ENCODE data around the gene ZCWPW1.
"Not testable (repeated sequence)": the region's sequence is repeated elsewhere in the genome, so short reads cannot be mapped to it uniquely, and the experiment has no call there.

ZCWPW1 gene

DNA sequence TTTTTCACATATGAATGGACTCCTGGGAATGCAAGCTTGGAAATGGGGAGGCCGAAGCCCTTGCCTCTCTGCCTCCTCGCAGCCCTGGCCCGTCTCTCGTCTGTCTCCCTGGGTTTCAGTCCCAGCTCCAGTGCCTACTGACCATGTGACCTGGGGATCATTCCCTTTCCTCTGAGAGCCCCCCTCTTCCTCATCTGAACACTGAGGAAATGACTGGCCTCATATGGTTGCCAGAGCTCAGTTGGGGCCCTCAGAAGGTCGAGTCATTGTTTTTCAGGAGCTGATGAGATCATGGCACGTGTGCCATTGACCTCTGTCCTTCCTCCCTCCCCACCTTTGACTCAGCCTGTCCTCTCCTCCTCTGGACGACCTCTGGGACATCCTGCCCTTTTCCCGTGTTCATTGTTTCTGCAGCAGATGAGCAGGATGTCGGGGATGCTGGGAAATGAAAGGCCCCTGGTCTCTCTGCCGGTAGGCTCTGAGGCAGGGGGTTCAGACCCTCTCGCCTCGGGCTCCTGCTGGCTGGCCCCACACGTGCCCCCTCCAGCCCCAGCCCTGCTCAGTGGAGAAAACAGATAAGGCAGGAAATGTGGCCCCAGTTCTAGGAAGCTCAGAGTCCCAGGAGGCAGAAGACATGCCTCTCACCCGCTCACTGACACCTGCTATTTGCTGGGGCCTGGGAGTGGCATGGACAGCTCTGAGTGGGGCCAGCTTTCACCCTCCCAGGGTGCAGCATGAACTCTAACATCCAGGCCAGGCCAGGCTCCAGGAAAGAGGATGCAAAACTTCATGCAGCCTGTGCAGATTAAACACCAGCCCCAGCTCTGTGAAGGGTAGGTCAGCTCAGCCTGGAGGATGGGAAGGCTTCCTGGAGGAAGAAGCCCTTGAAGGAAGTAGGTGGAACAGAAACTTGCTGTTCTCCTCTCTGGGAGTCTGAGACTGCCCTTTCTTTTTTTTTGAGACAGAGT is 16.1 kb upstream of the ZCWPW1 start:
- TF ChIP-seq, protein P1, sequence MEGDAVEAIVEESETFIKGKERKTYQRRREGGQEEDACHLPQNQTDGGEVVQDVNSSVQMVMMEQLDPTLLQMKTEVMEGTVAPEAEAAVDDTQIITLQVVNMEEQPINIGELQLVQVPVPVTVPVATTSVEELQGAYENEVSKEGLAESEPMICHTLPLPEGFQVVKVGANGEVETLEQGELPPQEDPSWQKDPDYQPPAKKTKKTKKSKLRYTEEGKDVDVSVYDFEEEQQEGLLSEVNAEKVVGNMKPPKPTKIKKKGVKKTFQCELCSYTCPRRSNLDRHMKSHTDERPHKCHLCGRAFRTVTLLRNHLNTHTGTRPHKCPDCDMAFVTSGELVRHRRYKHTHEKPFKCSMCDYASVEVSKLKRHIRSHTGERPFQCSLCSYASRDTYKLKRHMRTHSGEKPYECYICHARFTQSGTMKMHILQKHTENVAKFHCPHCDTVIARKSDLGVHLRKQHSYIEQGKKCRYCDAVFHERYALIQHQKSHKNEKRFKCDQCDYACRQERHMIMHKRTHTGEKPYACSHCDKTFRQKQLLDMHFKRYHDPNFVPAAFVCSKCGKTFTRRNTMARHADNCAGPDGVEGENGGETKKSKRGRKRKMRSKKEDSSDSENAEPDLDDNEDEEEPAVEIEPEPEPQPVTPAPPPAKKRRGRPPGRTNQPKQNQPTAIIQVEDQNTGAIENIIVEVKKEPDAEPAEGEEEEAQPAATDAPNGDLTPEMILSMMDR (IDR thresholded peaks at IDR 0.05; ENCODE audit: extremely low read depth, insufficient read depth, missing control alignments) = no peak
- no peak for DNase-seq (ENCODE audit: low spot score)
- in situ Hi-C loops (cut with MboI; ENCODE audit: low pct_unique_long_range_greater_than_20kb, low sequenced_read_pairs, unreplicated experiment) = no loop called here

DNA sequence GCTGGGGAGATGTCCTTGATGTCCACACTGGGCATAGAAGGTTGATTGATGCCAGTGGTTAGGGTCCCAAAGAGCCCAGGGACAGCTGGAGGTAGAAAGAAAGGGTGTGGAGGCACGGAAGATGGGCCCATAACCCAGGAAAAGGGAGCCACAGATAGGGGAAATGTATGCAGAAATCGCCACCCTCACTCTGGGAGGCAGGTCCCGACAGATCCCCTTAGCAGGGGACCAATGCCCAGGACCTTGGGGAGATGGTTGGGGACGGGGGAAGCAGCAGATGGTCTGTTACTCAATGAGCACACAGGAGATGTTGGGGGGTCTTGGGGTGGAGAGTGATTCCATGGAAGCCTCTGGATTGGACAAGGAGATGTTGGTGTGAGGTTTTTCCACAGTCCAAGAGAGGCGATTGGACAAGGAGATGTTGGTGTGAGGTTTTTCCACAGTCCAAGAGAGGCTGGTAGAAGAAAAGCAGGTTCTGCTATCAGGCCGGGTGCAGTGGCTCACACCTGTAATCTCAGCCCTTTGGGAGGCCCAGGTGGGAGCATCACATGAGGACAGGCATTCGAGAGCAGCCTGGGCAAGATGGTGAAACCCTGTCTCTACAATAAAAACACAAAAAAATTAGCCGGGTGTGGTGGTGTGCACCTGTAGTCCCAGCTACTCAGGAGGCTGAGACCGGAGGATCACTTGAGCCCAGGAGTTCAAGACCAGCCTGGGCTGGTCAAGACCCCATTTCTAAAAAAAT is 14.8 kb upstream of the ZCWPW1 start:
- TF ChIP-seq, protein P1 (IDR thresholded peaks at IDR 0.05; ENCODE audit: extremely low read depth, insufficient read depth, missing control alignments) = no peak
- no peak for DNase-seq (ENCODE audit: low spot score)
- in situ Hi-C loops (cut with MboI; ENCODE audit: low pct_unique_long_range_greater_than_20kb, low sequenced_read_pairs, unreplicated experiment) = no loop called here

DNA sequence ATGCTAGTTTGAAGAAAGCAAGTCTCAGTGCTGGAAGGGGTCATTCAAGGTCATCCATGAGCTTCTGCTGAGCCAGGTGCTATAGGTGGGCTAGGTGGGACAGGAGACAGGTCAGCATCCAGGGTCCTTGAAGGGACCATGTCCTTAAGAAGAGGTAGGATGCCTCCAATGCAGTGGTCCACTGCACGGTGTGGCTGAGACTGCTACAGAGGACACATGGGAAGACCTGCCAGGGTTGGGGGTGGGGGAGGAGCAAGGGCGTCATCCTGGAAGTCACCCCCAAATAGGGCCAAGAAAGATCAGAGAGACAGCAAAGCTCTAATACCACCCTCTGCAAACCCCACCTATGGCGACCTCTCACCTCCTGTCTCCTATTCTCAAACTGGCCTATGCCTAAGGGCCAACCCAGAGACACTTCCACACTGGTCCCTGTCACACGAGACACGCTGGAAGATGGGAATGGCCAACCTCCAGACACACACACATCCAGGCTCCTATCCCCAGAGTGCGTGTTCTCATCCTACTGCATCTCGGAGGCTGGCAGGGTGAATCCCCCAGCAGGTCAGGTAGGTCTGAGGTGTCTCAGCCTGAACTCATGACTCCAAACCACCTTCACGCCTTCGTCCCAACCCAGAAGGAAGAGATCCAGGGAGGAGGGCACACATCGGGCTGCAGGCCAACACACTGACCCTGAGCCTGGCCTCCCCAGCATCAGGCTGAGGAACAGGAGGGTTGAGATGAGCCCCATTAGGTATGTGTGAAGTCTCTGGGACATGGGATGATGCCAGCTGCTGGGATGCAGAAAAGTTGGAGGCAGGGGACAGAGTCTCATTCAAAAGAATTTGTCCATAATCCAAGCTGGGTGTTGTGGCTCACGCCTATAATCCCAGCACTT is 13.4 kb upstream of the ZCWPW1 start:
- TF ChIP-seq, protein P1 (IDR thresholded peaks at IDR 0.05; ENCODE audit: extremely low read depth, insufficient read depth, missing control alignments) = no peak
- no peak for DNase-seq (ENCODE audit: low spot score)
- in situ Hi-C loops (cut with MboI; ENCODE audit: low pct_unique_long_range_greater_than_20kb, low sequenced_read_pairs, unreplicated experiment) = no loop called here

DNA sequence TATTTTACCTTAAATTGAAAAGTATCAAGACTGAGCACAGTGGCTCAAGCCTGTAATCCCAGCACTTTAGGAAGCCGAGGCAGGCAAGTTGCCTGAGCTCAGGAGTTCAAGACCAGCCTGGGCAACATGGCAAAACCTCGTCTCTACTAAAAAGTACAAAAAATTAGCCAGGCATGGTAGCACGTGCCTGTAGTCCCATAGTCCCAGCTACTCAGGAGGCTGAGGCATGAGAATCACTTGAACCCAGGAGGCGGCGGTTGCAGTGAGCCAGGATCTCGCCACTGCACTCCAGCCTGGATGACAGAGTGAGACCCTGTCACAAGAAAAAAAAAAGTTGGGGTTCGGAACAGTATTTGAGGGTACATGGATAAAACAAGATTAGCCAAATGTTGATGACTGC is 10.7 kb upstream of the ZCWPW1 start:
- DNase-seq (ENCODE audit: low spot score); in situ Hi-C loops (cut with MboI; ENCODE audit: low pct_unique_long_range_greater_than_20kb, low sequenced_read_pairs, unreplicated experiment): not testable (repeated sequence)

DNA sequence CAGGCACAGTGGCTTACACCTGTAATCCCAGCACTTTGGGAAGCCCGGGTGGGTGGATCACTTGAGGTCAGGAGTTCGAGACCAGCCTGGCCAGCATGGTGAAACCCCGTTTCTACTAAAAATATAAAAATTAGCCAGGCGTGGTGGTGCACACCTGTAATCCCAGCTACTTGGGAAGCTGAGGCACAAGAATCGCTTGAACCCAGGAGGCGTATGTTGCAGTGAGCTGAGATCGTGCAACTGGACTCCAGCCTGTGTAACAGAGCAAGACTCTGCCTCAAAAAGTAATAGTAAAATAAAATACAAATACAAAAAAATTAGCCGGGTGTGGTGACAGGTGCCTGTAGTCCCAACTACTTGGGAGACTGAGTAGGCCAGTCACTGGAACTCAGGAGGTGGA is 10.2 kb upstream of the ZCWPW1 start:
- in situ Hi-C loops (cut with MboI; ENCODE audit: low pct_unique_long_range_greater_than_20kb, low sequenced_read_pairs, unreplicated experiment) = not testable (repeated sequence)

DNA sequence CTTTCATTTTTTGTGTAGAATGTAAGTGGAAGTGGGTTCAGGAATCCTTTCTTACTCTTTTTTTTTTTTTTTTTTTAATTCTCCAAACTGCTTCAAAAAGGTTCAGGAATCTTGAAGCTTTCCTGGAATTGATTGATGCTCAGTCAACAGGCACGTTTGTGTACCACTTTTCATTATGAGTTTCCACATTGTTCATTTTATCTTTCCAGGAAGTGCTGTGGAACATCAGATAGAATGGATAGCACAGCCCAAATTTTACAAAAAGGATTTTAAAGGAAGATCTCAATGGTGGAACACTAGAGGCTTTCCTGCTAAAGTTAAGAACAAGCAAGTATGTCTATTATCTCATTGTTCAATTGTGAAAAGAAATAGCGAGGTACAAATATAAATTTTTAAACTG is 9.7 kb upstream of the ZCWPW1 start:
- DNase-seq (ENCODE audit: low spot score) = no peak
- in situ Hi-C loops (cut with MboI; ENCODE audit: low pct_unique_long_range_greater_than_20kb, low sequenced_read_pairs, unreplicated experiment) = no loop called here
- TF ChIP-seq, protein P1 (IDR thresholded peaks at IDR 0.05; ENCODE audit: extremely low read depth, insufficient read depth, missing control alignments) = no peak

More for the DNA sequence above, 10.2 kb upstream of the ZCWPW1 start:
- DNase-seq (ENCODE audit: low spot score) = not testable (repeated sequence)

Data from GM13977 (cell line).